ENCODE results near the gene MYLK. TPM values are rescaled to one million over a fixed set of nuclear protein-coding genes. Genes with fewer than 3 reads are reported as not detected.
"Not testable (repeated sequence)": the region's sequence is repeated elsewhere in the genome, so short reads cannot be mapped to it uniquely, and the experiment has no call there.

MYLK gene
- total and polyA plus RNA-seq, 4 donors: 17.1 to 158 (median 41.9) TPM

GRCh38 chr3:123702720-123703119 is 181.4 kb downstream of the MYLK start:
- no peak for DNase-seq (ENCODE audit: low spot score)
- Histone ChIP-seq H3K9ac (ENCODE audit: low read depth in 1 of 2, low read length in 2 of 2) (no peak overlapping the region), H3K4me1 (ENCODE audit: control insufficient read depth in 4 of 4, insufficient read depth in 4 of 4, low read length in 3 of 4) (peaks cover 5 to 28% (median 19%) of the 10 kb centered on the region in 4 donors), H3K27me3 (ENCODE audit: control insufficient read depth in 4 of 4, insufficient read depth in 4 of 4, low read length in 3 of 4) (no peaks in the 10 kb centered on the region), H3K4me3 (ENCODE audit: low read depth in 1 of 3, low read length in 3 of 3) (no peak overlapping the region), H3K9me3 (ENCODE audit: control insufficient read depth in 4 of 4, low read length in 3 of 4) (no peaks in the 10 kb centered on the region), H3K27ac (ENCODE audit: low read depth in 1 of 2, low read length in 2 of 2) (no peak overlapping the region), H3K36me3 (ENCODE audit: control insufficient read depth in 4 of 4, insufficient read depth in 3 of 4, low read depth in 1 of 4, low read length in 3 of 4) (peaks cover 4 to 29% (median 16%) of the 10 kb centered on the region in 4 donors)
- 43% methylated on average over 2 of the region's 2 CpGs for WGBS
- TF ChIP-seq RXRA (IDR thresholded peaks at IDR 0.05) (peak; percentile 81 to 86), SP1 (IDR thresholded peaks at IDR 0.05) (peak; percentile 57), GABPA (IDR thresholded peaks at IDR 0.05 in 1 of 2, conservative IDR thresholded peaks at IDR 0.05 in 1 of 2) (no peak), JUND (IDR thresholded peaks at IDR 0.05) (no peak), NR2F2 (IDR thresholded peaks at IDR 0.05) (peak; percentile 88), HNF4G (IDR thresholded peaks at IDR 0.05) (peak; percentile 30), FOXA1 (IDR thresholded peaks at IDR 0.05) (no peak), HNF4A (conservative IDR thresholded peaks at IDR 0.05) (peak; percentile 29 to 60)

- TF ChIP-seq CTCF (IDR thresholded peaks at IDR 0.05; ENCODE audit: low read depth, low read length, missing input control): peak; percentile 47
- TF ChIP-seq RAD21 (IDR thresholded peaks at IDR 0.05): peak; percentile 69 to 78
- Histone ChIP-seq H3K36me3 (ENCODE audit: control insufficient read depth in 4 of 4, insufficient read depth in 3 of 4, low read depth in 1 of 4, low read length in 3 of 4) (peaks cover 4 to 24% (median 10%) of the 10 kb centered on the region in 4 donors), H3K27ac (ENCODE audit: low read depth in 1 of 2, low read length in 2 of 2) (peak overlapping the region in 1 of 2 donors; percentile 15), H3K4me1 (ENCODE audit: control insufficient read depth in 4 of 4, insufficient read depth in 4 of 4, low read length in 3 of 4) (peaks cover 5 to 28% (median 19%) of the 10 kb centered on the region in 4 donors)
- DNase-seq (ENCODE audit: low spot score): peak; percentile 51
- WGBS: 53% methylated on average over 2 of the region's 2 CpGs
- not testable (repeated sequence) for H3K4me3 ChIP-seq (ENCODE audit: low read depth in 1 of 3, low read length in 3 of 3); H3K9ac ChIP-seq (ENCODE audit: low read depth in 1 of 2, low read length in 2 of 2); H3K27me3 ChIP-seq (ENCODE audit: control insufficient read depth in 4 of 4, insufficient read depth in 4 of 4, low read length in 3 of 4); H3K9me3 ChIP-seq (ENCODE audit: control insufficient read depth in 4 of 4, low read length in 3 of 4)
Observed at GRCh38 chr3:123702057-123702456, 182.1 kb downstream of the MYLK start.

GRCh38 chr3:123700791-123701722 is 183.1 kb downstream of the MYLK start:
- Histone ChIP-seq H3K36me3 (ENCODE audit: control insufficient read depth in 4 of 4, insufficient read depth in 3 of 4, low read depth in 1 of 4, low read length in 3 of 4) (peaks cover 3 to 25% (median 7%) of the 10 kb centered on the region in 4 donors), H3K27ac (ENCODE audit: low read depth in 1 of 2, low read length in 2 of 2) (peak overlapping the region; percentile 3 to 39), H3K27me3 (ENCODE audit: control insufficient read depth in 4 of 4, insufficient read depth in 4 of 4, low read length in 3 of 4) (no peaks in the 10 kb centered on the region), H3K9ac (ENCODE audit: low read depth in 1 of 2, low read length in 2 of 2) (no peak overlapping the region), H3K4me3 (ENCODE audit: low read depth in 1 of 3, low read length in 3 of 3) (peak overlapping the region in 1 of 3 donors; percentile 12), H3K4me1 (ENCODE audit: control insufficient read depth in 4 of 4, insufficient read depth in 4 of 4, low read length in 3 of 4) (peaks cover 5 to 28% (median 19%) of the 10 kb centered on the region in 4 donors), H3K9me3 (ENCODE audit: control insufficient read depth in 4 of 4, low read length in 3 of 4) (no peaks in the 10 kb centered on the region)
- 60% methylated on average over 23 of the region's 23 CpGs for WGBS
- DNase-seq (ENCODE audit: low spot score): no peak
- TF ChIP-seq RXRA (IDR thresholded peaks at IDR 0.05) (no peak), MAX (IDR thresholded peaks at IDR 0.05) (no peak), YY1 (IDR thresholded peaks at IDR 0.05) (no peak), FOXA2 (IDR thresholded peaks at IDR 0.05) (no peak), EGR1 (IDR thresholded peaks at IDR 0.05; ENCODE audit: low read depth in 2 of 2) (no peak), HNF4A (conservative IDR thresholded peaks at IDR 0.05) (peak; percentile 45 to 56)

Data from liver (tissue), 9 donors.